Epidermal melanocyte (primary cell): Measurements from ENCODE around the gene LRRC36.

Source experiments
- DNase-seq: peaks from one replicate; pipeline ENCODE4 v3.0.0; 2011; ENCODE audit warnings: low spot score; ENCODE audit not compliant: insufficient read length

Gene LRRC36

DNA sequence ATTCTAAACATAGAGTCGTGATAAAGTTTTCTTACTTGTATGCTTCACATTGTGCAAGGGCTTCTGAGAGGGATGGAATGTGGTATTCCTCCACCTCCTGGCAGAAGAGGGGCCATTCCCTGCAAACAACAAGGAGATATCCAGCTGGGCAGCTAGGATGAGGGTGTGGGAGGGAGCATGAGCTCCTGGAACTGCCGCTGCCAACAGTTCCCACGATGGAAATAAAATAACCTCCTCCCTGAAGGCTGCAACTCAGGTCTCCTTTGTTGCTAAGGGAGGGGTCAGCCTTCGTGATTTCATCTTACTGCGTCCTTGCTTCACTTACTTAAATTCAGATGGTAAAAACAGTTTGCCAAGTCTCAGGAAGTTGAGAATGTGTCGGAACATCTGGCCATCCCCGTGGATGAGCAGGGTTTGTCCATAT lies 31.7 kb upstream of the LRRC36 start:
- DNase-seq, result peak; percentile 49

- DNase-seq, result no peak
Measured at GRCh38 chr16:67296420-67296819, 30.2 kb upstream of the LRRC36 start.

DNA sequence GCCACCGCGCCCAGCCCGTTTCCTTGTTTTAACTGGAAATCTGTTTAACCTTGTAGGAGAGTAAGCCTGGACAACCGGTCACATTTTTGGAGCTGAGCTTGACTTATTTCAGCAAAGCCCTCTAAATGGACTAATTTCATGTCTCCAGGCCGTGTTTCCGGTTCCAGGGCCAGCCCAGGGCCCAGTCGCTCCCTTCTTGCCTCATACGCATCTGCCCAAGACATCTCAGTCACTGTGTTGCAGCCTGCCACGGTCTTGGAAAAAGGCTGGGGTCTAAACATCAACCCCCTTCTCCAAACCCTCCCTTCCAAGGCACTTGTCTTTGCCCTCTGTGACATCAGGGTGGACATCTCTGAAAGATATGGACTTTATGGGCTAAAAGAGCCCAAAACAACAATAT lies 28.3 kb upstream of the LRRC36 start:
- no peak for DNase-seq

- DNase-seq, result no peak
Measured at GRCh38 chr16:67299269-67299668, 27.3 kb upstream of the LRRC36 start.

DNA sequence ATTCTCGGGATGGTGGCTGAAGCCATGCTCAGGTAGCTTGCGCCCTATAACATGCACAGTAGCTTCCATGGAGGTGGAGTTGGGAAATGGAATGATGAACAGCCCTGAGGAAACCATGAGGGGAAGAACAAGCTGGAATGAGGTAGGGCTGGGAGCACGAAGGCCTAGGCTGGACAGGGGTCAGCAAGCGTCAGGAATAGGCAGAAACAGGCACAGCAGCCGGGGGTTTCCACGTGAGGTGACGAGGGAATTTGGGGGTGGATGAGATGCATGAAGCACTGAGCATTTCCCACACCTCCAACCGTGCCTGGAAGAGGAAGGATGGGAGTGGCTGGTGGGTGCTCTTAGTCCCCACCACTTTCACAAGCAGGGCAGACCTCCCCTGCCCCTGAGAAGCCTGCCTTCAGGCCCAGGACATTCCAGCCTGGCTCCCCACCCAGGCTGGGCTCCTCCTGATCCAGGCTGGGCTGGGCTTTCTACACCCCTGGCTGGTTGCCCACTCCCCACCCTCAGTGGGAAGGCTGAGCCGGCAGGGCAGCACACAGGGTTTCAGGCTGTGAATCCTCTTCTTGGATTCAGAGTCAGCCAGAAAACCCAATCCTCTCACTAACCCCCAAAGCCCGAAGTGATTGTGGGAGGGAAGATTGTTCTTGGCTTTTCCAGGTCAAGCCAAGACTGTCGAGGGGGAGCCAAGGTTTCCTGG lies 25.4 kb upstream of the LRRC36 start:
- DNase-seq, result no peak

- no peak for DNase-seq
Measured at GRCh38 chr16:67302076-67302475, 24.5 kb upstream of the LRRC36 start.

DNA sequence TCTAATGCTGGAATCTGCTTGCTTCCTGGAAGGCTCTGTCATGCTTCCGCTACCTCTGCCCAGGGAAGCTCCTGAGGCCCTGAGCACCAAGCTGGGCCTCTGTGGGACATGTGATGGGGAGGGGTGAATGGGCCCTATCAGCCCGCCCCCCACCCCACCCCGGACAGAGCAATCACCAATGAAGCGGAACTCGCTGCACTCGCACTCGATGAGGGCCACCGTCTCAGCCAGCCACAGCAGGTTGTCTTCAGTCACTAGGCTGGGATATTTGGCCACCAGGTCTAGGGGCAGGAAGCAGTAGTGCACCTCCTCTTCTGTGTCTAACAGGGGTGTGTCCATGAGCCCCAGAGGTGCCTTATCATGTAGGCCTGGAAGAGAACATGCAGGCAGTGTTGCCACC lies 23.6 kb upstream of the LRRC36 start:
- no peak for DNase-seq

DNA sequence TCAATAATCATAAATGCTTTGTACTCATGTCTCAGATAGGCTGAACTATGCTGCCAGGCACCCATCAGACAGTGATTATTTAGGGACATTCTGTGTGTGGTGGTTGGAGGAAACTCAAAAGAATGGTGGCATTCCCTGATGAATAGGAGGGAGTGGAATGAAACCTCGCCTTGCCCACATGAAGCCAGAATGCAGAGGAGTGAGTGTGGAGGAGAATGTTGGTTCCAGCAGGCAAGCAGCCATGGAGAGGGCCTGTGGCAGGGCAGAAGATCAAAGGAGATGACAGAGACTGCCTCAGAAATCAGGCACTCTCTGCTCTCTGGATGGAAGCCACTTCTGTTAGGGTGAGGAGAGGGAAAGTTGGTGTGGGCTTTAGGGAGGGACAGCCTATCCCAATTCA lies 22.6 kb upstream of the LRRC36 start:
- no peak for DNase-seq

GRCh38 chr16:67305216-67306071 lies 21.2 kb upstream of the LRRC36 start:
- no peak for DNase-seq

- no peak for DNase-seq
Measured at GRCh38 chr16:67310561-67310960, 16.1 kb upstream of the LRRC36 start.

DNA sequence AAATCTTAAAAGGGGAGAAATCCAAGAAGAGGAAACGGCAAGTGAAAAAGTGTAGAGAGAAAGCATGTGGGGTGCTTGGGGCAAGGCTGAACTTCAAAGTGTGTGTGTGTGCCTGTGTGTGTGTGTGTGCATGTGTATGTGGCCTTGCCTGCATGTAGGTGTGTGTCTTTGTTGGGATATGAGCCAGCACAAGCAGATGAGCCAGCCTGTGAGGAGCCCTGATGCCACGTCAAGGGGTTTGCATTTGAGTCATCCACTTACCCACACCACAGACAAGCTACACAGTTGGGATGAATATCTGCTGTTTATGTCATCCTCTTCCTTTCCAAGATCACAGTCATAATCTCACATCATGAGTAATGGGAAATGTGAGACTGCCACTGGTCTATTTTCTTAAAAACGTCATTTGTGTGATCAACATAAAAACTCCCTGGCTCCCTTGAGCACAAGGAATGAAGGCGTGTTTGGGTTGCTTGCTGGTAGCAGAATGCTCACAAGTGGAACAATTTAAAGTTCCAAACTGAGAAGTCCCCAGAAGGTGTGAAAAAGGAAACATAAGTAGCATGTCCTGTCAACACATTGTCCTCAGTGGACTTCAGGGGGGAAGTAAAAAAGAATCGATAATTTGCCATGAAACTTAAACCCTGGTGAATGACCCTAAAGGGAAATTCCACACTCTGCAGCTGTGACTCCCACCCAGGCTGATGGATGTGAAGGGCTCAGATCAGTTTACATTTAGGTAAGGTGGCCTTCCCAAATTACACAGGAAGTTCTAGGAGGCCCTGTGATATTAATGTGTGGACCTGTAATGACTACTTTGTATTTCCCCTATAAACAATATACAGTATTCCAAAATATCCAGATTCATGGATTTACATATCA lies 14.8 kb upstream of the LRRC36 start:
- peak; percentile 44 for DNase-seq

DNA sequence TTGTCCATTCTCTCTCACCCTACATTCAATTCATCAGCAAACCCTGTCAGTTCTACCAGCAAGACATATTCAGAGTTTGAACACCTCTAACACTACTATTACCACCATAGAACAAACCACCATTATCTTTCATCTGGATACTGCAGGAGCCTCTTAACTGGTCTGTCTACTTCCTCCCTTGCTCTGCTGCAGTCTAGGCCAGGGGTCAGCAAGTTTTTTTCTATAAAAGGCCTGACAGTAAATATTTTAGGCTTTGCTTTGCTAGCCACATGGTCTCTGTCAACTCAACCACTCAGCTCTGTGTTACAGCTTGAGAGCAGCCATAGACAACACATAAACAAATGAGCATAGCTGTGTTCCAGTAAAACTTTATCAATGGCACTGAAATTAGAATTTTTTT lies 13.9 kb upstream of the LRRC36 start:
- no peak for DNase-seq

DNA sequence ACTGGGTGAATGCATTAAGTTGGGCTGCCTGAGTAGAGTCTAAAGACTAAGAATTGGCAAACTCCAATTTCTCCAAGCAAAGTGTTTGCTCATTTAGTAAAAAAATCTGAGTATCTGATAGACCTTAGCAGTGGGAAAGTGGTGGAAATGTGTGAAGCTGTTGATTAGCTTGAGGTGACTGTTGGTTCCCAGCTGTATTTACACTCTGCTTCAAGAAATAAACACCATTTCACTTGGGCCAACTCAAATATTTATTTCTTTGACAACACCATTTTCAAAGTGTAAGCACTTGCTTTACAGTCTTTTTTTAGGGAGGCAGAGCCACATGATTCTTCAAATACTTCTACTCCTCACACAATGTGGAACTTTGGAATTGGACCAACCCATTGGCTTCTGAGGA lies 8.8 kb upstream of the LRRC36 start:
- no peak for DNase-seq

GRCh38 chr16:67326115-67326471 lies 522 bp upstream of the LRRC36 start:
- DNase-seq, result no peak

- no peak for DNase-seq
Measured at GRCh38 chr16:67327743-67328142, 1.1 kb downstream of the LRRC36 start.

GRCh38 chr16:67329901-67330300 lies 3.3 kb downstream of the LRRC36 start:
- no peak for DNase-seq

GRCh38 chr16:67333315-67333714 lies 6.7 kb downstream of the LRRC36 start:
- no peak for DNase-seq

- DNase-seq, result no peak
Measured at GRCh38 chr16:67336116-67336515, 9.5 kb downstream of the LRRC36 start.

DNA sequence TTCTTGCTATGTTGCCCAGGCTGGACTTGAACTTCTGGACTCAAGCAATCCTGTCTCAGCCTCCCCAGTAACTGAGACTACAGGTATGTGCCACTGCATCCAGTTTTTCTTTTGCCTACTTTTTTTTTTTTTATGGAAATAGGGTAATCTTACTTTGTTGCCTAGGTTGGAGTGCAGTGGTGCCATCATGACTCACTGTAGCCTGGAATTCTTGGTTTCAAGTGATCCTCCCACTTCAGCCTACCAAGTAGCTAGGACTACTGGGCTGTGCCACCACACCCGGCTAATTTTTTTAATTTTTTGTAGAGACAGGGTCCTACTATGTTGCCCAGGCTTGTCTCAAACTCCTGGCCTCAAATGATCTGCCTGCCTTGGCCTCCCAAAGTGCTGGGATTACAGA lies 10.0 kb downstream of the LRRC36 start:
- DNase-seq, result no peak

- DNase-seq, result no peak
Measured at GRCh38 chr16:67339453-67339852, 12.8 kb downstream of the LRRC36 start.

DNA sequence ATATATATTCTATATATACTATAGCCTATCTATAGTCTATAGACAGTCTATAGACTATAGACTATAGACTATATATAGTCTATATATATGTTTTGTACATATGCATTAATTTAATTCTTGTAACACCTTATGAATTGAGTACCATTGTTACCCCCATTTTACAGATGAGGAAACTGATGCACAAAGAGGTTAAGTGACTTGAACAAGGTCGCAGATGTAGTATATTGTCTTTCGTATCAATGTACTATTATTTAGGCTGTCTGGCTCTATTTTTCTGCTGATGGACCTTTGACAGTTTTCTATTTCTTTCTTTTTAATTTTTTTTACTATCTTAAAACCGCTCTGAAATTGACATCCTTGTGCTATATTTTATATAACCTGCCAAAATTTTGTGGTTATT lies 14.6 kb downstream of the LRRC36 start:
- no peak for DNase-seq

- DNase-seq, result no peak
Measured at GRCh38 chr16:67342616-67343015, 16.0 kb downstream of the LRRC36 start.
